DMS 273 treated with DMSO at 0.1 percent for 48 hours (cell line): ENCODE data around the gene C1orf232.
A peak's percentile ranks its signal among the peaks of the same experiment; 100 is the strongest.

Experiments used
- DNase-seq: peaks from one replicate; lab custom pipeline; 2025; lab: John Stamatoyannopoulos, UW

Gene C1orf232

GRCh38 chr1:26177182-26177684, 8.5 kb upstream of the C1orf232 start, which contains the start of gene CNKSR1:
TSS of gene CNKSR1 (plus strand) at chr1:26177491. CDS start at chr1:26177548, 57 bp downstream.
- DNase-seq, result no peak

- DNase-seq, result no peak
Observed at GRCh38 chr1:26175346-26175745, 6.6 kb upstream of the C1orf232 start.

GRCh38 chr1:26171084-26172072, 2.6 kb upstream of the C1orf232 start, which contains the start of gene ZNF593OS:
TSS of gene ZNF593OS (minus strand) at chr1:26171832. CDS start at chr1:26171661, 171 bp downstream.
- DNase-seq, result no peak

GRCh38 chr1:26170472-26170821, 1.7 kb upstream of the C1orf232 start:
- DNase-seq, result no peak

- DNase-seq, result peak; percentile 53
Observed at GRCh38 chr1:26169669-26170471, 1.1 kb upstream of the C1orf232 start, which contains the start of gene ZNF593. TSS of gene ZNF593 (plus strand) at chr1:26169908. CDS start at chr1:26169984, 76 bp downstream.

- DNase-seq, result no peak
Observed at GRCh38 chr1:26169198-26169554, 413 bp upstream of the C1orf232 start.

GRCh38 chr1:26166719-26167281, 2.0 kb downstream of the C1orf232 start:
- no peak for DNase-seq

GRCh38 chr1:26164861-26165842, 3.6 kb downstream of the C1orf232 start:
- DNase-seq, result no peak

- DNase-seq, result no peak
Observed at GRCh38 chr1:26164036-26164860, 4.5 kb downstream of the C1orf232 start.

GRCh38 chr1:26163684-26164035, 5.1 kb downstream of the C1orf232 start:
- DNase-seq, result no peak

- DNase-seq, result no peak
Observed at GRCh38 chr1:26162220-26162709, 6.5 kb downstream of the C1orf232 start.

- DNase-seq, result no peak
Observed at GRCh38 chr1:26161415-26162219, 7.1 kb downstream of the C1orf232 start.

- DNase-seq, result no peak
Observed at GRCh38 chr1:26160527-26161414, 8.0 kb downstream of the C1orf232 start.

GRCh38 chr1:26159743-26160039, 9.1 kb downstream of the C1orf232 start:
- no peak for DNase-seq

GRCh38 chr1:26158908-26159742, 9.6 kb downstream of the C1orf232 start, which contains the start of gene FAM110D:
TSS of gene FAM110D (plus strand) at chr1:26159079. CDS start at chr1:26161292, 2,213 bp downstream.
- DNase-seq, result no peak

- DNase-seq, result no peak
Observed at GRCh38 chr1:26158271-26158907, 10.4 kb downstream of the C1orf232 start.
